PC-3 (cell line): Measurements from ENCODE around the gene CREBL2.

ENCODE experiments used
- CTCF ChIP-seq: fragments of 300-600 bp; sonication (generic); conservative IDR thresholded peaks from 2 replicates; pipeline ENCODE4 v1.5.1; 2017; ENCODE audit warnings: antibody characterized with exemption, low read depth, mild to moderate bottlenecking, low read length
- EZH2 ChIP-seq: fragments of 300-600 bp; sonication (generic); IDR thresholded peaks from one replicate; pipeline ENCODE4 v1.6.1; 2017; ENCODE audit warnings: antibody characterized with exemption, mild to moderate bottlenecking, low read length; ENCODE audit not compliant: unreplicated experiment

GRCh38 chr12:12673296-12673695, 61.6 kb downstream of the CREBL2 start:
- no peak for TF ChIP-seq EZH2
- no peak for TF ChIP-seq CTCF
